Measurements from ENCODE around the gene IGLON5. TPM values are rescaled to one million over a fixed set of nuclear protein-coding genes. Genes with fewer than 3 reads are reported as not detected.

Gene IGLON5
- total RNA-seq, 6 donors from 2014 or later: 0.09 to 0.10 TPM; not detected in 4

DNA sequence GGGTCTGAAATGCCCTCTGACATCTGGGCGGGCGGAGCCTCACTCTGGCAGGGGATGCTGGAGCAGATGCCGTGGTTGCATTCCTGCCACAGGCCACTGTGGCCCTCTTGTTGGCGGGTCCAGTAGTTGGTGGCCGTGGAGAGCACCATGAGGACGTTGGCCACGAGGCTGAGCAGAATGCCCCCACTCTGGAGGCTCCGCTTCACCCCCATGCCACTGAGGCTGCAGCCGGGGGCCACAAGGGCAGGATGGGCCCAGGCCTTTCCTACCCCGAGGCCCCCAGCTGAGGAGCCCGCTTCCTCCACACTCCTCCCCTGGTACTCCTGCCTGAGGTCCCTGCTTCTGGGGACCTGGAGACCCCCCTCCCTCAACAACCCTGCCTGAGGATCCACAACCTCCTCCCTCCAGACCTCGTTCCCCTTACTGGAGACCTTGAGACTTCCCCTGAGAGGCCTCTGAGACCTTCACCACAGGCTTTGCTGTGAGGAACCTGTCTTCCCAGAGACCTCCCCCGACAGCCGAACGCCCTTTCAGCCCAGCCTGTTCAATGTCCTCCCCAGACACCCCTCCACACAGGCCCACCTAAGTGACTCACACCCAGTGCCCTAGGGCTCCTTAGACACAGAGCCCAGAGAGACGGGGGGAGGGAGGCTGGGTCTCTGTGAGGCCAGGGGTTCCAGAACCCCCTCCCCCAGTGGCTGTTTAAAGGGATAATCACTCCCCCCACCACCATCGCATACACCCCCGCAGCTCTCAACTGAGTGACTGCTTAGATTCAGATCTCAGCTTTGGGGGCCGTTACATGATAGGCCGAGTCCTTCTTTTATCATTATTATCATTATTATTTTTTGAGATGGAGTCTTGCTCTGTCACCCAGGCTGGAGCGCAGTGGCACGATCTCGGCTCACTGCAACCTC lies 57.2 kb downstream of the IGLON5 start, which contains the start of gene CLDND2:
TSS of gene CLDND2 (minus strand) at position 638 of the 917 bp plus-strand sequence. CDS start at position 212, 426 bp downstream.
- H3K27me3 ChIP-seq: no peaks in the 10 kb centered on the region
- no peaks in the 10 kb centered on the region for H3K9me3 ChIP-seq
- peak within 1 kb of the TSS; percentile 64 to 86 (median 70) for H3K4me3 ChIP-seq
- peak within 1 kb of the TSS; percentile 69 to 99 (median 92) for H3K27ac ChIP-seq
- DNase-seq (no peak), ATAC-seq (ENCODE audit: low FRiP score in 2 of 2) (no peak)
- TF ChIP-seq POLR2A (IDR thresholded peaks at IDR 0.05) (no peak), EP300 (IDR thresholded peaks at IDR 0.05) (no peak), POLR2AphosphoS5 (IDR thresholded peaks at IDR 0.05) (no peak), CTCF (IDR thresholded peaks at IDR 0.05) (no peak)
- peaks cover 16 to 29% (median 25%) of the 10 kb centered on the region in 4 donors for H3K4me1 ChIP-seq
- WGBS, 2 donors: 57 to 72% methylated on average over 14 to 21 of the region's 23 CpGs
- no peaks in the 10 kb centered on the region for H3K36me3 ChIP-seq

DNA sequence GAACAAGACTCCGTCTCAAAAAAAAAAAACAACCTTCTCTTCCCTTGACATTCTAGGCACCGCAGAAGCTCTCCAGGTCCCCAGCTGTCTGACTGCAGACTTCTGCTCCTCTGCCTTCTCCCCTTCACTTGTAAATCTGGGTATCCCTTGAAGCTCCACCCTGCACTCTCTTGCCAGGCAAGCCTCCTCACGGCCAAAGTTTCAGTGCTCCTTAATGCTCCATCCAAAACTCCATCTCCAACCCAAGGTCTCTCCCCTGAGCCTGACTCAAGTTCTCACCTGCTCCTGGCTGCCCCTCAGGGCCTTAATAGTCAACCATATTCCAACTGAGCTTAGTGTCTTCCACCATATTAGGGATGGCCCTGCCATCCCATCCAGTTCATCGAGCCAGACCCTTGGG lies 58.8 kb downstream of the IGLON5 start:
- DNase-seq (no peak), ATAC-seq (ENCODE audit: low FRiP score in 2 of 2) (no peak)
- Histone ChIP-seq H3K27me3 (no peaks in the 10 kb centered on the region), H3K4me1 (peaks cover 7 to 24% (median 13%) of the 10 kb centered on the region in 4 donors), H3K36me3 (no peaks in the 10 kb centered on the region), H3K27ac (no peak overlapping the region), H3K4me3 (peak overlapping the region in 2 of 4 donors; percentile 3 to 34), H3K9me3 (no peaks in the 10 kb centered on the region)
- WGBS, 2 donors: 75 to 78% methylated on average over 4 of the region's 4 CpGs
- TF ChIP-seq CTCF (IDR thresholded peaks at IDR 0.05) (no peak), POLR2A (IDR thresholded peaks at IDR 0.05) (no peak), POLR2AphosphoS5 (IDR thresholded peaks at IDR 0.05) (no peak), EP300 (IDR thresholded peaks at IDR 0.05) (no peak)

GRCh38 chr19:51371186-51371690 lies 59.8 kb downstream of the IGLON5 start:
- no peak for DNase-seq
- H3K27me3 ChIP-seq: no peaks in the 10 kb centered on the region
- H3K4me1 ChIP-seq: peaks cover 3 to 20% (median 8%) of the 10 kb centered on the region in 4 donors
- peak overlapping the region in 3 of 4 donors; percentile 8 to 34 (median 10) for H3K4me3 ChIP-seq
- 58 to 75% methylated on average over 8 of the region's 8 CpGs for WGBS, 2 donors
- H3K9me3 ChIP-seq: no peaks in the 10 kb centered on the region
- H3K27ac ChIP-seq: peak overlapping the region in 2 of 4 donors; percentile 70 to 72
- TF ChIP-seq EP300 (IDR thresholded peaks at IDR 0.05) (no peak), CTCF (IDR thresholded peaks at IDR 0.05) (no peak), POLR2A (IDR thresholded peaks at IDR 0.05) (no peak), POLR2AphosphoS5 (IDR thresholded peaks at IDR 0.05) (no peak)
- no peak for ATAC-seq (ENCODE audit: low FRiP score in 2 of 2)
- no peaks in the 10 kb centered on the region for H3K36me3 ChIP-seq

- Histone ChIP-seq H3K36me3 (no peaks in the 10 kb centered on the region), H3K4me3 (peak overlapping the region in 3 of 4 donors; percentile 2 to 34 (median 20)), H3K9me3 (no peaks in the 10 kb centered on the region), H3K27me3 (no peaks in the 10 kb centered on the region), H3K4me1 (peaks cover 3 to 13% (median 8%) of the 10 kb centered on the region in 4 donors), H3K27ac (peak overlapping the region; percentile 40 to 72 (median 64))
- TF ChIP-seq EP300 (IDR thresholded peaks at IDR 0.05): no peak
- no peak for TF ChIP-seq POLR2AphosphoS5 (IDR thresholded peaks at IDR 0.05)
- TF ChIP-seq CTCF (IDR thresholded peaks at IDR 0.05): no peak
- no peak for TF ChIP-seq POLR2A (IDR thresholded peaks at IDR 0.05)
- no peak for ATAC-seq (ENCODE audit: low FRiP score in 2 of 2)
- DNase-seq: no peak
- WGBS, 2 donors: 74 to 95% methylated on average over 4 to 17 of the region's 18 CpGs
Measured at GRCh38 chr19:51372021-51372648, 60.7 kb downstream of the IGLON5 start.
